NCI-H460 (cell line): ENCODE data around the gene PRPSAP2. TPM values are rescaled to one million over a fixed set of nuclear protein-coding genes. Genes with fewer than 3 reads are reported as not detected.

Experiments used
- DNase-seq: peaks from one replicate; pipeline ENCODE4 v3.0.0-alpha.2; 2016; ENCODE audit warnings: low read depth; ENCODE audit errors: extremely low read depth
- small RNA-seq, 2 experiments: library from RNA; depleted of rRNA; stranded (forward); fragments of <200 nt; gene quantifications; one replicate each; pipeline ENCODE3, GENCODE V24; 2014
- total RNA-seq: library from RNA; depleted of rRNA; stranded (reverse); fragments of >200 nt; shearing (Covaris generic); gene quantifications from 2 replicates; pipeline ENCODE4 v1.2.3, GENCODE V29; 2014; rRNA removed

The PRPSAP2 gene
- total RNA-seq, 1 experiment from 2014 or later: 78.8 TPM

DNA sequence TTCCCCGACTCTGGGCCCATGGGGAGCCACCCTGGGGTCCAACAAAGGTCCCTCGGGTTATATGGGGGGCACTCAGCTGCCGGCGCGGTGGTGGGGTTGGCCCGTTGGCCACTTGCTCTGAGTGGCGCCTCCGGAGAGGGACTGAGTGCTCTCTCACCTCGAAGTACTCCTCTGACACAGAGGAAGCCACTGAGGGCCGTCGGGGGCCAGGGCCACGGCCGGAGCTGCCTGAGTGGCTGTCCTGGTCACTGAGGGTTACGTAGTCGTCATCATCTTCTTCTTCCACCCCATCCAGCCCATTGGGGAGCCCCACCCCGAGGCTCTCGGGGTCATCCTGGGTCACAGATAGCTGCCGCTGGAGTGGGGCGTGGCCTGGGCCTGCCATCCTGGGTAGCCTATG, 119.7 kb downstream of the PRPSAP2 start:
- DNase-seq: no peak

DNA sequence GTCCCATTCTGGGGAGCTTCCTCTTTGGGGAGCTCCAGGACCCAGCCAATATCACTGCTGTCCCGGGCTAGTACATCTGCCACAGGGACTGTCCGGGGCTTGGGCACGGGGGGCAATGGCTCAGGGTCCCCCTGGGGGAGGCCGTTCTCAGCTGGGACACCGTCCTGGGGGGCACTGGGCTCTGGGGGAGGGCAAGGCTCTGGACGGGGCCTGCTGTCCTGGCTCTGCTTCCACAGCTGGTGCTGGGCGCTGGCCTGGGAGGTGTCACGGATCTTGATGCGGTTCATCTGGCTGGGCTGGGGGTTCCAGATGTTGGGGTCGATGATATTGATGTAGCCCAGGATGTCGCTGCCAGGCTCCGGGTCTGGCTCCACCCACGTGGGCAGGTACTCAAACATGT, 120.1 kb downstream of the PRPSAP2 start:
- no peak for DNase-seq

DNA sequence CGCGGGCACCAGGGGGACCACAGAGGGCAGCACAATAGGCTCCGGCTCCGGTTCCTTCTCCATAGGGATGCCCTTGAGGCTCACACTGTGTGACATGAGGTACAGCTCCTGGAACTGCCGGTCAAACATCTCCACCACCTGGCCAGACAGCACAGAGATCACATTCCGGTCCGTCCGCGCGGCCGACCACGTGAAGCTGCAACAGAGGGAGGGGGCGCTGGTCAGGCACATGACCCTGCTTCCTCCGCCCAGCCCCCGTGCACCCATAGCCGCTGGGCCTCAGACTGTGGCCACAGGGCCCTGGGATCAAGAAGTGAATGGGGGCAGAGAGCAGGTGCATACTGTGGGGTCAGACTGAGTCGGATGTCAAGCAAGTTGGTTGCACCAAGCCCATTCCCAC, 120.7 kb downstream of the PRPSAP2 start:
- DNase-seq: no peak

Small RNA genes within 50 kb of the gene (small RNA-seq; reads per million reads assigned to genes)
- 0 reads per million in 2 experiments for gene RF00324

Other genes with a start within 250 kb of the PRPSAP2 start
- gene TBC1D28, start 213.7 kb upstream of the PRPSAP2 start, total RNA-seq: not detected in 2 replicates
- 3.4 and 4.1 TPM in 2 replicates for gene FOXO3B, start 175.8 kb upstream of the PRPSAP2 start, total RNA-seq
- gene FBXW10, start 114.1 kb upstream of the PRPSAP2 start, total RNA-seq: 0.20 and 0.35 TPM in 2 replicates
- 118 and 123 TPM in 2 replicates for gene TVP23B, start 76.9 kb upstream of the PRPSAP2 start, total RNA-seq
- not detected in 2 replicates for gene SLC5A10, start 94.0 kb downstream of the PRPSAP2 start, total RNA-seq
- 17.8 and 19.1 TPM in 2 replicates for gene FAM83G, start 146.6 kb downstream of the PRPSAP2 start, total RNA-seq
- not detected in 2 replicates for gene GRAP, start 188.8 kb downstream of the PRPSAP2 start, total RNA-seq